HG03108 (cell line): ENCODE measurements around the gene CFP.
"Not testable (repeated sequence)": the region's sequence is repeated elsewhere in the genome, so short reads cannot be mapped to it uniquely, and the experiment has no call there.

Source experiments
- ATAC-seq: cut with Tn5 transposase; IDR thresholded peaks from one replicate; pipeline ENCODE4 v1.9.1; 2021; ENCODE audit warnings: moderate library complexity; ENCODE audit not compliant: unreplicated experiment

The CFP gene

DNA sequence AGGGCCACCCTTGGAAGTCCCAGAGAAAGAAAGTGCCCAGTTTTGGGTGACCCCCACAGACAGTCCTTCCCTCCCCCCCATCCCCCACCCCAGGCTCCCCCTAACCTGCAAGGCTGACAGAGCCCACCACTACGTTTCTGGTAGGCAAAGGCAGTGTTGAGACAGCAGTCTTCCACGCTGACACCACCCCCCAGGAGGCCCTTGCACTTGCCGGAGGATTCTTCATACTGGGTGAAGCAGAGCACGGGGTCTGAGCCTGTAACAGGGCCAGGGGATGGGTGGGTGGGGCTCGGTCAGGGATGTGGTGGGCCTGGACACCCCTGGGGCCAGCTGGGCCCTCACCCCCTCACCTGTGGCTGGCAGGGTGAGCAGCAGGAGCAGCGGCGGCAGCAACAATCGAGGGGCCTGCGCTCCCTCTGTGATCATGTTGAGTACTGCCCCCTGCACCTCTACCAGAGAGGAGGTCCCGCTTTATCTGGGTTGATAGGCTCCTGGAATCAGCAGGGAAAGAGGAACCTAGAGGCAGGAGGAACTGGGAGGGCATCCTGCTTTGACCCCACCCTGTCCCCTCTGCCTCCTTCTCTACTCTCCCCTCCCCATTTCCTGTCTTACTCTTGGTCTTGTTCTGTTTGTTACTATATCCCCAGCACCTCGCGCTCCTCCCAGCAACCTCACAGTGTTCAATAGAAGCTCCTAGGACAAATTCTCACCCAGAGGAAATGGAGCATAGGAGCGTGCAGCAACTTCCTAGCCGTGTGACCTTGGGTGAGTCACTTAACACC, at the start of gene CFP:
CFP (minus strand) TSS at position 512 of the 782 bp plus-strand sequence; CDS start at position 426, 86 bp downstream.
- ATAC-seq, result no peak

DNA sequence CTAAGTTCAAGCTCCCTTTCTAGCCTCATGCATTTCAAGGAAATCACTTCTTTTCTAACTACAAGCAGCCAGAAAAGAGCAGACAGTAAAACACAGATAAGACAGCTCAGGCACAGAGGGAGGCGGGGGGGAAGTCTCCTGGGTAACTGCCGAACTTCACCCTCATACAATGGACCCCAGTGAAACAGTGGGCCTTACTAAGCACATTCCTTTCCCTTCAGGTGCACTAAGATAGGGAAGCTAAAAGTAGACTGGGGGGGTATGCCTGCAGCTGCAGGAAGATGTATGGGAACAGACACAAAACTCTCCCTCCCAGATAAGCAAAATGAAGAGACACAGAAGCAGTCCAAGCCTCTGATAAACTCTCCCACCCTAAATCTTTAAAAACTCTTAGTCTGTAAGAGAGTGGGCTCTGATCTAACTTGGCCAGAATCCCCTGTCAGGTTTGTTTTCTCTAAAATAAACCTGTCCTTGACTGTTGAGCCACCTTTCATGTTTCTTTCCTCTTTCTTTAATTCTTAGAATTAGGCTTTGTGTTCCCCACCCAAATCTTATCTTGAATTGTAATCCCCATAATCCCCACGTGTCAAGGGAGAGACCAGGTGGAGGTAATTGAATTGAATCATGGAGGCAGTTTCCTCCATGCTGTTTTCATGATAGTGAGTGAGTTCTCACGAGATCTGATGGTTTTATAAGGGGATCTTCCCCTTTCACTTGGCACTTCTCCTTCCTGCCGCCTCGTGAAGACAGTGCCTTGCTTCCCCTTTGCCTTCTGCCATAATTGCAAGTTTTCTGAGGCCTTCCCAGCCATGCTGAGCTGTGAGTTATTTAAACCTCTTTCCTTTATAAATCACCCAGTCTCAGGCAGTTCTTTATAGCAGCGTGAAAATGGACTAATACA, 46.5 kb upstream of the CFP start:
- ATAC-seq, result not testable (repeated sequence)

DNA sequence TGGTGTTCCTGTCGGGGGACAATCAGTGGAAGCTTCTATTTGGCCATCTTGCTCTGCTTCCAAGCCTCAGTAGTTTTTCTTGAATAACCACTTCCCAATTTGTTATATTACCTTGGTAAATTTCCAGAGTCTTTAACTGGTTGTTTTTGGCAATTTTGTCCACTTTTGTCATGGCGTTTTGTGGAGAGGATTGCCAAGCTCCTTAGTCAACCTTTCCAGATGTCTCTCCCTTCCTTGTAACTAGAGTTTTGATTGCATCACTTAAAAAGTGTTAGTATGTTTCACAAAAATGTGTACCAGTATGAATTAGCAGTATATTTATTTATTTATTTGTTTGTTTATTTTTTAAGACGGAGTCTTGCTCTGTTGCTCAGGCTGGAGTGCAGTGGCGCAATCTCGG, 45.0 kb upstream of the CFP start:
- ATAC-seq, result no peak

DNA sequence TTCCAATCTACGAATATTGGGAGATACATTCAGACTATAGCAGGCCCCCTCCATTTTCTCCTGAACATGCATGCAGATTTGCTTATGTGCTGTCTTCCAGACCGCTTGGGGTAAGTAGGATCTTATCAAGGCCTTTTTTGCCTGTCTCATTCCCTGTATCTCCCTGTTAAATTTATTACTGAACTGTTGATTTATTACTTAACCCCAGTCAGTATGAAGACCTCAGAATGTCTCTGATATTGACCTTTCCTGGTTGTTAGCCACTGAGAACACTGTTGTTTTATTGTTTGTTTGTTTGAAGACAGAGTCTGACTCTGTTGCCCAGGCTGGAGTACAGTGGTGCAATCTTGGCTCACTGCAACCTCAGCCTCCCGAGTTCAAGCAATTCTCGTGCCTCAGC, 36.1 kb upstream of the CFP start:
- not testable (repeated sequence) for ATAC-seq

DNA sequence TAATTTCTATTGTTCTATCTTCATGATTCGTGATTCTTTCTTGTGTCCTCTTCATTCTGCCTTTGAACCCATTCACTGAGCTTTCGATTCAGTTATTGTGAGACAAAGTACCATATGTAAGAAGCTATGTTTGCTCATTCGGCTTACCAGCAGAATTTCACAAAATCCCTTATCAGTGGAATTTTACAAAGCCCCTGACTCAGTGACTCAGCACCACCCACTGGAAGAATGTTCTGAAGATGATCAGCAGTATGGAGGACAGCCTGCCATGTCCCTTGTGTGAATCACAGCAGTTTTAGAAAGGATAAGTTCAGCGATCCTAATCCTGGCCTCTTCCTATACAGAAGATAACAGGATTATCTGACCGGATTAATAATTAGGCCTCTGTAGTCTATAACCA, 35.0 kb upstream of the CFP start:
- ATAC-seq, result no peak

DNA sequence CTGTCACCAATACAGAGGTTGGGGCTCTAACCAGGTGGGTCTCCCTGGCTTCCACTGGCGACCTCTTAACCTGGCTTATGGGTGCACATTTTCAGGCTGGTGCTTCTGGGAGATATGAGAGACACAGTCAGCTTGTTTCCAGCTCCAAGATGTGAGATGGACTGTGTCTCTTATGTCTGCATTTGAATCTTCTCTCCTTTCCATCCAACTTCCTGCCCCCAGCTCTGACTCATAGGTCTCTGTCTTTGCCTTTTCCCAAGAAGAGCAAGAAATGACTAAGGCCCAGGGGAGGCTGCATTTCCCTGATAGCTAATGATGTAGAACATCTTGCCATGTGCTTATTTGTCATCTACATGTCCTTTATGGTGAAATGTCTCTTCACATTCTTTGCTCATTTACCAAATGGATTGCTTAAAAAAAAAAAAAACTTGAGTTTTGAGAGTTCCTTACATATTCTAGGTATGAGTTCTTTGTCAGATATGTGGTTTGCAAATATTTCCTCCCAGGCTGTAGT, 32.5 kb upstream of the CFP start:
- ATAC-seq, result no peak

DNA sequence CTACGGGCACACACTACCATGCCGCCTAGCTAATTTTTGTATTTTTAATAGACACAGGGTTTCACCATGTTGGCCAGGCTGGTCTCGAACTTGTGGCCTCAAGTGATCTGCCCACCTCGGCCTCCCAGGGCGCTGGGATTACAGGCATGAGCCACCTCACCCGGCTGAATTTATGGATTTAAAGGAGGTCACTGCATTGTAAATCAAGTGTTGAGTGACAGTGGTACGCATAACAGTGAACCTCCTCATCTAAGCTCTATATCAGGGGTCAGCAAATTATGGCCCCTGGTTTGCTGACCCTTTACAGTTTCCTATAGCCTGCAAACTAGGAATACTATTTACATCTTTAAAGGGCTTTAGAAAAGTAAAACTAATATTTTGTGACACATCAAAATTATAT, 31.8 kb upstream of the CFP start:
- ATAC-seq, result no peak

DNA sequence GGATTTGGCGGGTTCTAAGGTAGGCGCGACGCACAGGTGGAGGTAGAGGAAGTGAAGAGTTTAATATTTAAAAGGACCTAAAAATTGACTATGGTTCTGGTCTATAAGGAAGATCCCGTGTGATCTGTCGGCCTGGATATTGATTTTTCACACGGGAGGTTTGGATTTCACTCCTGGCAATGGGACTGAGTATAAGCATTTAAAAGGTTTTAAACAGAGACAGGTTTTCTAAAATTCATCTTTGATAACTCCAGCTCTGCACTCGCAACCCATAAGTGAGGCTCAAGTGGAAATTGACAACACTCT, 29.6 kb upstream of the CFP start:
- no peak for ATAC-seq

DNA sequence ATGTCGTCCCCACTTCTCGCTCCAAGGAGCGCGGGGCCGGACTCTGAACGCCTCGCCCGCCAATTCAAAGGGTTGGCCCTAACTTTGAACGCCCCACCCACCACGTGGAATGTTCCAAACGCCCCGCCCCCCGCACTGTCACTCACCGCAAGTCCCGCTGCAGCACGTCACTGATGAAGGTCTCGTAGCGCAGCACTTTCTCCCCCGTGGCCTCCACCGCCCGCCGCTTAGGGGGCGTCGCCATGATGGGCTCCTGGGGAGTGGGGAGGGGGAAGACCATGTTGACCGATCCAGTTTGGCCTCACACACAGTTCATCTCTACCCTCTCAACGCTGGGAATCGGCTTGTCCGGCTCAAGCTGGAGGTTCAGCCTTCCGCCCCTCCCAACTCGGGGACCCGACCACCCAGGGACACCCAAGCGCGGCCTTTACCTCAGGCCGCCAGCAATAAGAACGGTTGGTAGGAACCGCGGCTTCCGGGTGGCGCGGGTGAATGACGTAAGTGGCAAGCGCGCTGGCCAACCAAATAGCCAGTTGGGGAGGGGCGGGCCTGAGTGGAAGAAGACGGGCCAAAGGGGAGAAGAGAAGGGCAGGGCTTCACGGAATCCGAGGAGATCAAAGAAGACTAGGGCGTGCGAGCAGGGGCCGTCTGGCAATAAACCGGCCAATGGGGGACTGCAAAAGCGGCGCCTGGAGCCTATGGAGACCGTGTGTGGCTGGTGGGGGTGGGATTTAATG, 29.1 kb upstream of the CFP start, which contains the start of gene UXT:
UXT (minus strand) TSS at position 497 of the 737 bp plus-strand sequence; CDS start at position 244, 253 bp downstream.
- peak; percentile 78 for ATAC-seq

DNA sequence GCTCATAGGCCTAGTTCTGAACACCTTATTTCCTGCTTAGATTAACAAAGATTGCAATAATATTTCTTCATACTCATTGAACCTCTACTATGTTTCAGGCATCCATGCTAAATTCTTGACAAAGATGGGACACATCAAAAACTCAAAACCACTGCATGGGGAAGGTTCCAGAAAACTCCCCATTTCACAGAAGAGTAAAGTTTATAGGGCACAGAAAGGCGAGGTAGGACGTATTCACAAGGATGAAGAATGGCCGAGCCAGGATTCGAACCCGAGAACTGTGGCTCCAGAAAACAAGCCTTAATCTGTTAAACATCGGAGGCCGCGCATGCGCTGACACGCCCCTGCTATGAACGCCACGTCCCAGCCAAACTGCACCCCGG, 28.6 kb upstream of the CFP start:
- ATAC-seq, result no peak

DNA sequence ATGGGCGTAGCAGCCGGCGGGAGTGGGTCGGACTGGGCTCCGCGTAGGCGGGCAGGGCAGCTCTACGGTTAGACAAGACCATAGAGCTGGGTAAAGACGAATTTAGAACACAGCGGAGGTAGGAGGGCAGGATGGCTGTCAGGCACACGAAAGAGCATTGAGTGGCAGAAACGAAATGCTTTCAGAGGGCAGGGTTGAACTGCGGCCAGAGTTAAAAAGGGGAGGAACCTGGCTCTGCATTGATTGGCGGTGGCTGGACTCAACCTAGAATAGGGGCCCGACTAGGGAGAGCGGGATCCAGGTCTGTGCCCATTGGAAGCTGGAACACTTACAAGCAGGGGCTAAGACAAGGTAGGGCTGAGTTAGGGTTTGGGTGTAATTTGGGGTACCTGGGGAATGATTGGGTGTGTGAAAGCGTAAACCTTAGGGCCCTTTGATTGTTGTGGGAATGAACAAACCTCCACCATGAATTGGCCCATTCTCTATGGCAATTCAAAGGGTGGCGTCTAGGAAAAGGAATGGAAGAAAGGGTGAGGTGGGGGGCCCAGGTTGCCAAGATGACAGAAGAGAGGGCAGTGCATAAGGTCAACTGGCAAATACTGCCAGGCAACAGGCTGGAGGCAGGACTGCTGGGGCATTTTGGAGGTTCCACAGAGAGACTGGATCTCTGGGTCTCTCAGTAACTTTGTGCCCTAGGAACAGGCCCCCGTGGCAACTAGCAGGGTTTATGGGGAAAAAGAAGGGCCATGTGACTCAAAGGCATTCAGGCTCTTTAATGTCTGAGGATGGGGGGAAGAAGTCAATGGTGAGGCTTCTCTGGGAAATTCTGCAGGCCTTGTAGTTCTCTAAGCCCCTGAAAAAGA, 21.5 kb upstream of the CFP start:
- ATAC-seq, result no peak

DNA sequence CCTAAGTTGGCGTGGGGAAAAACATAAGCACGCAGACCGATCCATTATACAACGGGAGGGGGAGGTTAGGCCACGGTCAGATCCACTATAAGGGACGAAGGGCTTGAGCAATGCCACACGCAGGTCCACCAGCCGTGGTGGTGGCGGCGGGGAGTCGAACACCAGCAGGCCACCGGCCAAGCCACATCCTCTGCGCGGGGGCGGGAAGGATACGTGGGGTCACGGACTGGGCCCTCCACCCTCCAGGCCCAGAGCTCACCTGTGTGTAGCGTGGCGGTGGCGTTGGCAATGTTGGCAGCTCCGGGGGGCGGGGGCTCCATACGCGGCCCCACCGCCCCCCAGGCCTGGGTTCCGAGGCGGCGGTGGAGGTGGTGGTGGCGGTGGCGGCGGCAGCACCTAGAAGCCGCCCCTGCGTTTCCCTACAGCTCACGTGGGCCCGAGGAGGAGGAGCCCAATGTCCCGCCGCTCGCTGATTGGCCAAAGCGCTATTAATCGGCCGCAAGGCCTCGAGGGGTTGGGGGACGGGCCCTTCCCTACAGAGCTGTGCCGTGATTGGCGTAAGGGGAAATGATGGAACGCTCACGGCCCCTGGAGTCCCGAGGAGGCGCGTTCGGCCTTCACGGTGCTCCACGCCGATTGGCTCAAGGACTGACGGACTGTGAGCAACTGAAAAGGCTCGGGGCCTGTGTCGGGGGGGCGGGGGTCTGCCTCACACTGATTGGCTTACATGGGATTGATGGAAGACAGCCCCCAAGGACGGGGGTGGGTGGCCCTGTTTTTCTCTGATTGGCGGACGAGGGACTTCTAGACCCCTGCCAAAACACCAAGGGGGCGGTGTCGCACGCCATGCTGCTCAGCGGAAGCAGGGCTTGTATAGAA, 20.7 kb upstream of the CFP start, which contains the start of gene ELK1:
ELK1 (minus strand) TSS at position 400 of the 879 bp plus-strand sequence. CDS start 9,122 bp downstream, outside the sequence.
- peak; percentile 89 for ATAC-seq

DNA sequence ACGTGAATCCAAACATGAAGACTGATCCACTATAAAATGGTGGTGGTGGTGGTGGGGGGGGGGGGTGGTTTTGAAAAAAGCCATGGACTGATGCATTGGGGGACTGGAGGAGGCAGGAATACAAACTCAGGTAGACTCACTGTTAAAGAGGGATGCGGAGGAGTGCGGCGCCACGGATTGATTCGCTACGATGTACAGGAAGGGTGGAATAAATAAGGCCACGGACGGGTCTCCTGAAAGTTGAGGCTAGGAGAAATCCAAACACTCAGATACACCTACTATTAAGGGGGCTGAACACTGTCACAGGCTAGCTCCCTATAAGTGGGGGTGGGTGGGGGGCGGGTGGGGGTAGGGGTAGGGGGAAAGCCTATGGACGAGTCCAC, 20.0 kb upstream of the CFP start:
- ATAC-seq, result no peak

DNA sequence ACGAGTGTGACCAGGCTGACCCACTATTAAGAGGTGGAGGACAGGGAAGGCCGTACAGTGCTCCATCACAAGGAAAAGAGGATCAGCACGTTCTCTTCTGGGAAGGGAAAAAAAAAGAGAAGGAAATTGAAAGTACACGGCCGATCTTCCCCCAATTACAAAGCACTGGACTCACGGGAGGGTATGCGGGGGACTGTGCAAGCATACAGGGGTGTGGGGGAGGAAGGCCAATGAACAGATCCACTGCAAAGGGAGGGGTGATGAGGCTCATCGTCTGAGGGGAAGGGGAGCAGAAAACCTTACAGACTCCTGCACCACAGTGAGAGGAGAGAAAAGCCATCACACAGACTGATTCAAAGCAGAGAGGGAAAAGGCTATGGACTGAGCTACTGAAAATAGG, 19.5 kb upstream of the CFP start:
- ATAC-seq, result no peak

DNA sequence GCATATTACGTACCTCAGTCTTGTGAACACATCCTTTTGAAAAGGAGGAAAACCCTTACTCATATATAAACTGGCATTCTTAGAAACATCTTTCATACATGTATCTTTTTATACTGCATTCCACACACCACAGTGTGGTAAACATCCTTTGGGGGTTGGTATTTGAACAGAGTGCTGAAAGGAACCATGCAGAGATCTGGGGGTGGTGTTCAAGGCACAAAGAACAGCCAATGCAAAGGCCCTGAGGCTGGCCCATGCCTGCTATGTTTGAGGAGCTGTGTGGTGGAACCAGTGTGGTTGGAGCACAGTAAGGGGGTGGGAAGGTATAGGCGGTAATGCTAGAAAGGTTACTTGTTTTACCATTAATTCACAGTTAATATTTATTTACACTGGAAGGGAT, 18.6 kb upstream of the CFP start:
- no peak for ATAC-seq

DNA sequence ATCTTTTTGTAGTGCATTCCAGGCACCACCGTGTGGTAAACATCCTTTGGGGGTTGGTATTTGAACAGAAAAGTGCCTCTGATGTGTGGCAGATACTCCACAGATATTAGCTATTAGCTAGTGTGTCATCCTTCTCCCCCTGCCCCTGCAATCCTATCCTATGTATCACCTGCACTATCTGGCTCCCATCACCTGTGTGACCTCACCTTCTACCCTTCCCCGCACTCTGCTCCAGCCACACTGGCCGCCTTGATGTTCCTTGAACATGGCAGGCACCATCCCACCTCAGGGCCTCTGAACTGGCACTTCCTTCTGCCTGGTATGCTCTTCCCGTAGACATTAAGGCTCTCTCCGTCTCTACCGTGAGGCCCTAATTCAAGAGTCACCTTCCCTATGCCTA, 16.9 kb upstream of the CFP start:
- ATAC-seq, result no peak

DNA sequence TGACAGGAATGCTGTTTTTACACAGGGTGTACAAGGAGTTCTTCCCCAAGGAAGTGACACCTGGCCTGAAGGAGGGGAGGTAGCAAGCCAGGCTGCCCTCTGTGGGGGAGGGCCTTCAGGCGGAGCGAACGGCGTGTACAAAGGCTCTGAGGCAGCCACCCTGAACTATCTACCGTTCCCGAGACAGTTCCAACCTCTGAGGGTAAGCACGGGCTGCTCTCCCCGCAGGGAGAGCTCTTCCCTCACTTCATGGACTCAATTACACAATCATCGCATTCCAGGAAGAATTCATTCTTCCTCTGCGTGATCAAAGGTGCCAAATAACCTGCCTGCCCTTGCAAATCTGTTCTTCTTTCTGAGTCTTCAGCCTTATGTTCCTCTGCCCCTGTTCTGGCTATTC, 15.8 kb upstream of the CFP start:
- ATAC-seq, result no peak

DNA sequence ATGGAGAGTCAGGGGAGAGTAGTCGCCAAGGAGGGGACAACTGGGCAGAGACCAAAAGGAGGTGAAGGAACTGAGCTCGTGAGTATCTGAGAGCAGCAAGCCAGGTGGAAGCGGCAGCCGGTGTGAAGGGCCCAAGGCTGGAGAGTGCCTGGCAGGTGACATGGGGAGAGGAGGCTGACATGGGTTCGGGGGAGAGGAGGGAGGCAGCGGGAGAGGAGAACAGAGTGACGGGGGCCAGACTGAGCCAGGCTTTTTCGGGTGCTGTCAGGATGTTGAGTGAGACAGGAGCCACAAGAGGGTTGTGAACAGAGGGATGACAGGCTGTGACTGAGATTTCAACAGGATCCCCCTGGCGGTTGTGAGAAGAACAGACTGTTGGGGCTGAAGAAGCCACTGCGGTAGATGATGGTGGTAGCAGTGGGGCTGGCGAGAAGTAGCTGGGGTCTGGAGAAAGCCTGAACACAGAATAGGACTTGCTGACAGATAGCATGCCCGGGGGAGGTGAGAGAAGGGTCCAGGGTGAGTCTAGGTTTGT, 14.9 kb upstream of the CFP start:
- ATAC-seq, result no peak

DNA sequence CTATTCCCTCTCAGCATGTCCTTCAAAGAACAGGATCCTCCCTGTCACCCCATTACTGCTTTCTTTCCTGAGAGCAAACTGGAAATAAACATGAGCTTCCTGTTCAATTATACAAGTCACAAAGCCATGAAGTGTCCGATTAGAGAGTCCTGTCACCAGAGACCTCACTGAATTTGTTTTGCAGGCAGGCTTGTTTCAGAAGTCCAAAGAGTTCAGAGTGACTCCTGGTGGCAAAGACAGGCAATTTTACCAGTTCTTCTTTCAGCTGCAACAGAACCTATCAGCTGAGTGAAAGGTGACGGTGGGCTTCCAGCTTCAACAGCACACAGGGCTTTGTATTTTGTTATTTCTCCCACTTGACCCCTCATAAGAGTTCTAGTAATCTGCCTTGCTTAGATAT, 14.2 kb upstream of the CFP start:
- ATAC-seq, result no peak
